OCI-LY7 (cell line): Measurements from ENCODE around the gene ANKRD39.

ENCODE experiments used
- CTCF ChIP-seq: fragments of 200-600 bp; sonication (generic); conservative IDR thresholded peaks from 2 replicates; pipeline ENCODE4 v1.5.1; 2014; ENCODE audit warnings: mild to moderate bottlenecking, antibody characterized with exemption, low read length, moderate library complexity, mixed read lengths
- EZH2phosphoT487 ChIP-seq: fragments of 200-600 bp; sonication (generic); IDR thresholded peaks from 2 replicates; pipeline ENCODE4 v1.6.1; 2018; ENCODE audit warnings: low read depth, borderline replicate concordance, mild to moderate bottlenecking, mixed run types, antibody characterized with exemption, low read length, moderate library complexity, mixed read lengths

GRCh38 chr2:96839875-96840850 is 17.7 kb downstream of the ANKRD39 start:
- TF ChIP-seq CTCF (no peak), EZH2phosphoT487 (no peak)
